ENCODE results near the gene IRAK3.

Gene IRAK3

GRCh38 chr12:66247741-66248140 is 58.7 kb downstream of the IRAK3 start:
- in situ Hi-C loops (cut with MboI; ENCODE audit: low sequenced_read_pairs), result no loop called here

GRCh38 chr12:66251049-66251448 is 62.0 kb downstream of the IRAK3 start:
- in situ Hi-C loops (cut with MboI; ENCODE audit: low sequenced_read_pairs), result no loop called here

GRCh38 chr12:66252771-66253170 is 63.8 kb downstream of the IRAK3 start:
- in situ Hi-C loops (cut with MboI; ENCODE audit: low sequenced_read_pairs), result no loop called here

GRCh38 chr12:66255737-66256136 is 66.7 kb downstream of the IRAK3 start:
- in situ Hi-C loops (cut with MboI; ENCODE audit: low sequenced_read_pairs), result no loop called here

- in situ Hi-C loops (cut with MboI; ENCODE audit: low sequenced_read_pairs), result no loop called here
Measured at GRCh38 chr12:66258011-66258410, 69.0 kb downstream of the IRAK3 start.

GRCh38 chr12:66262737-66263136 is 73.7 kb downstream of the IRAK3 start:
- in situ Hi-C loops (cut with MboI; ENCODE audit: low sequenced_read_pairs), result no loop called here

- in situ Hi-C loops (cut with MboI; ENCODE audit: low sequenced_read_pairs), result no loop called here
Measured at GRCh38 chr12:66268562-66268961, 79.5 kb downstream of the IRAK3 start.

GRCh38 chr12:66269142-66269541 is 80.1 kb downstream of the IRAK3 start:
- in situ Hi-C loops (cut with MboI; ENCODE audit: low sequenced_read_pairs), result no loop called here

GRCh38 chr12:66269757-66270383 is 80.9 kb downstream of the IRAK3 start:
- in situ Hi-C loops (cut with MboI; ENCODE audit: low sequenced_read_pairs), result no loop called here

GRCh38 chr12:66270613-66271012 is 81.6 kb downstream of the IRAK3 start:
- in situ Hi-C loops (cut with MboI; ENCODE audit: low sequenced_read_pairs), result no loop called here

GRCh38 chr12:66272650-66273049 is 83.6 kb downstream of the IRAK3 start:
- in situ Hi-C loops (cut with MboI; ENCODE audit: low sequenced_read_pairs), result no loop called here

GRCh38 chr12:66273147-66273546 is 84.1 kb downstream of the IRAK3 start:
- in situ Hi-C loops (cut with MboI; ENCODE audit: low sequenced_read_pairs), result no loop called here

- in situ Hi-C loops (cut with MboI; ENCODE audit: low sequenced_read_pairs), result no loop called here
Measured at GRCh38 chr12:66275040-66275439, 86.0 kb downstream of the IRAK3 start.

GRCh38 chr12:66279123-66279712 is 90.2 kb downstream of the IRAK3 start:
- in situ Hi-C loops (cut with MboI; ENCODE audit: low sequenced_read_pairs), result no loop called here

GRCh38 chr12:66280561-66280960 is 91.5 kb downstream of the IRAK3 start:
- in situ Hi-C loops (cut with MboI; ENCODE audit: low sequenced_read_pairs), result no loop called here

GRCh38 chr12:66282244-66282643 is 93.2 kb downstream of the IRAK3 start:
- in situ Hi-C loops (cut with MboI; ENCODE audit: low sequenced_read_pairs), result no loop called here

GRCh38 chr12:66287275-66287674 is 98.3 kb downstream of the IRAK3 start:
- in situ Hi-C loops (cut with MboI; ENCODE audit: low sequenced_read_pairs), result no loop called here

- in situ Hi-C loops (cut with MboI; ENCODE audit: low sequenced_read_pairs), result no loop called here
Measured at GRCh38 chr12:66288121-66288520, 99.1 kb downstream of the IRAK3 start.

- in situ Hi-C loops (cut with MboI; ENCODE audit: low sequenced_read_pairs), result no loop called here
Measured at GRCh38 chr12:66289485-66289884, 100.5 kb downstream of the IRAK3 start.

GRCh38 chr12:66290716-66291200 is 101.7 kb downstream of the IRAK3 start:
- in situ Hi-C loops (cut with MboI; ENCODE audit: low sequenced_read_pairs), result no loop called here

- in situ Hi-C loops (cut with MboI; ENCODE audit: low sequenced_read_pairs), result no loop called here
Measured at GRCh38 chr12:66296176-66296683, 107.2 kb downstream of the IRAK3 start.

GRCh38 chr12:66297080-66297479 is 108.1 kb downstream of the IRAK3 start:
- in situ Hi-C loops (cut with MboI; ENCODE audit: low sequenced_read_pairs), result no loop called here

- in situ Hi-C loops (cut with MboI; ENCODE audit: low sequenced_read_pairs), result no loop called here
Measured at GRCh38 chr12:66297923-66298322, 108.9 kb downstream of the IRAK3 start.
